ENCODE data around the gene CHAF1B. TPM values are rescaled to one million over a fixed set of nuclear protein-coding genes. Genes with fewer than 3 reads are reported as not detected.
"Not testable (repeated sequence)": the region's sequence is repeated elsewhere in the genome, so short reads cannot be mapped to it uniquely, and the experiment has no call there.

Gene CHAF1B
- 1 to 10 TPM; 4.2 to 6.3 TPM for total RNA-seq

- no peaks in the 10 kb centered on the region for H3K9me3 ChIP-seq
- TF ChIP-seq CTCF (IDR thresholded peaks at IDR 0.05): no peak
- peak; percentile 52 to 61 (median 55) for TF ChIP-seq POLR2A (IDR thresholded peaks at IDR 0.05)
- 1 to 4% methylated on average over 6 to 70 of the region's 77 CpGs for WGBS, 2 donors
- peaks cover 20% of the 10 kb centered on the region for H3K4me1 ChIP-seq
- no peaks in the 10 kb centered on the region for H3K36me3 ChIP-seq (replicated peaks in 1 of 2; ENCODE audit: insufficient read depth in 1 of 2, low read depth in 2 of 2)
- H3K27ac ChIP-seq: peak within 1 kb of the TSS; percentile 18 to 86 (median 82)
- H3K4me3 ChIP-seq: peak within 1 kb of the TSS; percentile 57 to 76
- DNase-seq (peak; percentile 81 to 92 (median 85)), ATAC-seq (peak; percentile 93)
- H3K27me3 ChIP-seq: no peaks in the 10 kb centered on the region
- intact Hi-C loops (cut with DNase I): no loop called here
Measured at GRCh38 chr21:36385233-36386030, at the start of gene CHAF1B. Gene CHAF1B, plus strand, starts transcription at chr21:36385392. Its CDS starts 745 bp downstream, at chr21:36386137.

GRCh38 chr21:36337099-36337509 lies 48.1 kb upstream of the CHAF1B start:
- no peaks in the 10 kb centered on the region for H3K27me3 ChIP-seq
- no peak overlapping the region for H3K4me3 ChIP-seq
- intact Hi-C loops (cut with DNase I): no loop called here
- no peak for ATAC-seq
- no peak for DNase-seq
- no peaks in the 10 kb centered on the region for H3K4me1 ChIP-seq
- no peaks in the 10 kb centered on the region for H3K9me3 ChIP-seq
- TF ChIP-seq CTCF (IDR thresholded peaks at IDR 0.05): no peak
- no peak for TF ChIP-seq POLR2A (IDR thresholded peaks at IDR 0.05)
- no peak overlapping the region for H3K27ac ChIP-seq
- H3K36me3 ChIP-seq (replicated peaks in 1 of 2; ENCODE audit: insufficient read depth in 1 of 2, low read depth in 2 of 2): peaks cover 14 to 34% of the 10 kb centered on the region in 2 donors
- WGBS, 2 donors: 84 to 96% methylated on average over 3 of the region's 3 CpGs

- 95 to 97% methylated on average over 10 of the region's 10 CpGs for WGBS, 2 donors
- intact Hi-C loops (cut with DNase I): no loop called here
- H3K4me1 ChIP-seq: no peaks in the 10 kb centered on the region
- H3K27ac ChIP-seq: no peak overlapping the region
- no peaks in the 10 kb centered on the region for H3K27me3 ChIP-seq
- TF ChIP-seq POLR2A (IDR thresholded peaks at IDR 0.05): no peak
- TF ChIP-seq CTCF (IDR thresholded peaks at IDR 0.05): no peak
- no peak overlapping the region for H3K4me3 ChIP-seq
- no peak for DNase-seq
- peaks cover 18 to 43% of the 10 kb centered on the region in 2 donors for H3K36me3 ChIP-seq (replicated peaks in 1 of 2; ENCODE audit: insufficient read depth in 1 of 2, low read depth in 2 of 2)
- H3K9me3 ChIP-seq: no peaks in the 10 kb centered on the region
- ATAC-seq: no peak
Measured at GRCh38 chr21:36338975-36339374, 46.2 kb upstream of the CHAF1B start.

- DNase-seq, ATAC-seq, H3K9me3 ChIP-seq: not testable (repeated sequence)
Measured at GRCh38 chr21:36342581-36342980, 42.6 kb upstream of the CHAF1B start.

GRCh38 chr21:36344931-36345330 lies 40.3 kb upstream of the CHAF1B start:
- Histone ChIP-seq H3K9me3 (no peaks in the 10 kb centered on the region), H3K4me3 (no peak overlapping the region), H3K36me3 (replicated peaks in 1 of 2; ENCODE audit: insufficient read depth in 1 of 2, low read depth in 2 of 2) (peaks cover 41 to 45% of the 10 kb centered on the region in 2 donors), H3K4me1 (peaks cover 3% of the 10 kb centered on the region), H3K27me3 (no peaks in the 10 kb centered on the region), H3K27ac (no peak overlapping the region)
- WGBS, 2 donors: 77 to 100% methylated on average over 1 of the region's 1 CpG
- ATAC-seq (no peak), DNase-seq (no peak)
- intact Hi-C loops (cut with DNase I): no loop called here
- TF ChIP-seq CTCF (IDR thresholded peaks at IDR 0.05) (no peak), POLR2A (IDR thresholded peaks at IDR 0.05) (no peak)

More at GRCh38 chr21:36342581-36342980, 42.6 kb upstream of the CHAF1B start:
- H3K27ac ChIP-seq; H3K4me1 ChIP-seq; H3K27me3 ChIP-seq; H3K4me3 ChIP-seq; intact Hi-C loops (cut with DNase I): not testable (repeated sequence)
- peaks cover 41 to 47% of the 10 kb centered on the region in 2 donors for H3K36me3 ChIP-seq (replicated peaks in 1 of 2; ENCODE audit: insufficient read depth in 1 of 2, low read depth in 2 of 2)
- whole genome bisulfite sequencing, 2 donors: 94 to 95% methylated on average over 7 of the region's 7 CpGs

Data from body of pancreas (tissue), 4 donors.